Stimulated activated CD8-positive, alpha-beta memory T cell treated with anti-CD3 and anti-CD28 coated beads, Interleukin-4, amount 100 ng/mL, for 4 hours (primary cell): Measurements from ENCODE around the gene FBXW10.
"Not testable (repeated sequence)": the region's sequence is repeated elsewhere in the genome, so short reads cannot be mapped to it uniquely, and the experiment has no call there.

Experiments
- DNase-seq, 2 donors: peaks; one replicate each; pipeline ENCODE4 v3.0.0-alpha.2; 2020; ENCODE audit warnings: low read depth in 2 of 2, low spot score in 1 of 2

Gene FBXW10

GRCh38 chr17:18753829-18754409 lies 10.1 kb downstream of the FBXW10 start:
- not testable (repeated sequence) for DNase-seq

- DNase-seq, result not testable (repeated sequence)
Measured at GRCh38 chr17:18755969-18756368, 12.1 kb downstream of the FBXW10 start.

DNA sequence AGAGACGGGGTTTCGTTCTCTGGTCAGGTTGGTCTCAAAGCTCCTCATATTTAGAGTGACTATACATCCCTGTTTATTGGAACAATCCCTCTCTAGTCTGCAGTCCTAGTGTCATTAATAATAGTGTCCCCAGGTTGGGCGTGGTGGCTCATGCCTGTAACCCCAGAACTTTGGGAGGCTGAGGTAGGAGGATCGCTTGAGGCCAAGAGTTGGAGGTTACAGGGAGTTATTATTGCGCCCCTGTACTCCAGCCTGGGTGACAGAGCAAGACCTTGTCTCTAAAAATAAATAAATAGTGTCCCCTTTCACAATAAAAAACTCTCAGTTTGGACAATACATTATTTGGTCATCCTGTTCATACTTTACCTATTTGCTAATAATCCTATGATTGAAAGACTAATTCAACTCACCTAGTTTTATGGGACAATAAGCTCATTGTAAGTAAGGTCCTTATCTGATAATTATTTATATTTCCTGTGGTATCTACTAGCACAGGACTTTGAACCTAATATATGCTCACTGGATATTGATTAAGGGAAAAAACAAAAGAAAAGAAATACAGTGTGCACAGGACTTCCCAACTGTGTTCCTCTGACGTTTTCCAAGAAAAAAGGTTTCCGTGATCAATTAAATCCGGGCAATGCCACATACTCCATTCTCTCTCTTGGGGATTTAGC lies 13.7 kb downstream of the FBXW10 start:
- not testable (repeated sequence) for DNase-seq

- DNase-seq, result not testable (repeated sequence)
Measured at GRCh38 chr17:18758344-18758743, 14.5 kb downstream of the FBXW10 start.

- DNase-seq, result not testable (repeated sequence)
Measured at GRCh38 chr17:18760221-18760620, 16.4 kb downstream of the FBXW10 start.

- DNase-seq, result not testable (repeated sequence)
Measured at GRCh38 chr17:18770572-18770971, 26.7 kb downstream of the FBXW10 start.

GRCh38 chr17:18771066-18771465 lies 27.2 kb downstream of the FBXW10 start:
- not testable (repeated sequence) for DNase-seq

DNA sequence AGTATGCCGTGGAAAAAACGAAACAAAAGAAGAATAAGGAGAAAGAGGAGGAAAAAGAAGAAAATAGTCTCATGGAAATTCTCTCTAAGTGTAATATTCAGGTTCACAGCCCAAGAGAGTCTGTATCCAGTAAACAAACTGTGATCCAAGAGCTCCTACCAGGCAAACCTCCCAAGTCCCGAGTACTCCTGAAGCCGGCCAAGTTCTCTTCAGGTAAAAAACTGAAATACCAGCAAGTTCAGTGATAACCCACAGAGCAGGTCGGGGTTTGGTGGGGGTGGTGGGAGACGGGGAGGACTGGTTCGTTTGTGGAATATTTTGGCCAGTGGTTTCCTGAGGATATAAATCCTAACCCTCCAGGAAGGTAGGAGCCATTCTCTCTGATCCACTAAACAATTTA lies 28.6 kb downstream of the FBXW10 start:
- no peak for DNase-seq

DNA sequence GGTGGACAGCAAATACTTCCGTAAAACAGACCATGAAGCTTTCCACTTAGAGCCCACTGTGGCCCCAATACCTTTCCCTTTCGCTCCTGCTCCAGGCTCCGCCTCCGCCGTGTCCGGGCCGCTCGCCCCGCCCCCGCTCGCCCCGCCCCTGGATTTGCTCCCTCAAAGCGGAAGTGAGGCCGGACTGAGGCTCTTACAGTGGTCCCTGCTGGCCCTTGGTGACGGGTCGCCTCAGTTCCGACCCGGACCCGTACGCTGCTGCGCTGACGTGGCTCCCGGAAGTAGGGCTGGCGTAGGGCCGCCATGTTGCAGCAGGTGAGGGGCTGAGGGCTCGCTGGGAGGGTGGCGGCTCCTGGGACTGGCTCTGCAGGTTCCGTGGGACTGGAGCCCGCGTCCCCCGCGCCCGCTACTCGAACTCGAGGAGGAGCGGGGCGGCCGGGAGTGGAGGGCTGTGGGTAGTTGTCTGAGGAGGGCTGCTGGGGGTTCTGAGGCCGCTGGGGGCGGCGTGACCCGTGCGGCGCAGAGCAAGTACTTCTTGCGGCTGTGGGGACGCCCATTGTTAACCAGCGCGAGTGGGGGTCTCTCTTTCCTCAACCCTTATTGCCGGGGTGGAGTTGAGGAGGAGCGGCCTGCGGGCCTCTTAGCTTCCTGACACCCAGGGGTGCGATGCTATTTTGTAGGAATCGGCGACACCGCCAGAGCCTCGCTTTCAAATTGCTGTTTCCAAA lies 37.3 kb downstream of the FBXW10 start, which contains the start of gene TVP23B:
TSS of gene TVP23B (plus strand) at position 193 of the 728 bp plus-strand sequence. CDS start at position 304, 111 bp downstream.
- peak; percentile 92 to 95 for DNase-seq

DNA sequence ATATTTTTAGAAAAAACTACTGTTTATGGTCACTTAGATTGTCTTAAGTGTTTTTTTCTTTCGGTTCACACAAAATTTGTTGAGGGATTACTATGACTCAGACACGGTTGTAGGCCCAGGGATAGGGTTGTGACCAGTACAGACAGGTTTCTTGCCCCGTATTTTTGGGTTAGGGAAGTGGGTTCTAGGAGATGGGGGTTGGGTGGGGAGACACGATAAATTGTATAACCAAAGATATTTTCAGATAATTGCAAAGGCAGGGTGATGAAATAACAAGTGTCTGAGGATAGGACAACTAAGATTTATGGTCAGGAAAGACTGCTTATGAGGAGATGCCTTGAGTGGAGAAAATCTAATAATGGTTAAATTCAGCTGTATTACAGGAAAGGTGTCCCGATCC lies 38.0 kb downstream of the FBXW10 start:
- not testable (repeated sequence) for DNase-seq

DNA sequence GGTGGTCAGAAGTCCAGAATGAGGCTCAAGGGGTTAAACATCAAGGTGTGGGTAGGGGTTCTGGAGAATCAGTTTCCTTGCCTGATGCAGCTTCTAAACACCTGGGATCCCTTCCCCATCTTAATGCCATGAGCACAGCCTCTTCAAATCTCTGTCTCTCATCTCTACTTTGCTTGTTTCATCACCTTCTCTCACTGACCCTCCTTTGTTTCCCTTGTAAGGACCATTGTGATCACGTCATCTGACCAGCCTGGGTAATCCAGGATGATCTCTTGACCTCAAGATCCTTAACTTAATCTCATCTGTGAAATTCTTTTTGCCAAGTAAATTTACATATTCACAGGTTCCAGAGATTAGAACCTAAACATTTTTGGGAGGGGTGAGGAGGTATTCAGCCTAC lies 42.1 kb downstream of the FBXW10 start:
- DNase-seq, result not testable (repeated sequence)

GRCh38 chr17:18786890-18787289 lies 43.0 kb downstream of the FBXW10 start:
- DNase-seq, result not testable (repeated sequence)

DNA sequence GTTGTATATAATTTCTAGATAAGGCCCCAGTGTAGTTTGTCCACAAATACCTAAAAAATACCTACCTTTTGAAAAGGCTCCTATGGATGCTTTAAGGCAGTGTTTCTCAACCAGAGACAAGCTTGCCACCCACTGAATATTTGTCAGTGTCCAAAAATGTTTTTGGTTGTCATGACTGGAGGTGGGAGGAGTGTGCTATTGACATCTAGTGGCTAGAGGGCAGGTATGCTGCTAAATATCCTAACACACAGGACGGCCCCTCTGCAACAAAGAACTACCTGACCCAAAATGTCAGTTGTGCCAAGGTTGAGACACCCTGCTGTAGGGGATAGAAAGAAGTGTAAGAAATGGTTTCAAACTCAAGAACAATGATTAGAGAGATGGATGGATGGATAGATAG lies 47.5 kb downstream of the FBXW10 start:
- not testable (repeated sequence) for DNase-seq

GRCh38 chr17:18794841-18795240 lies 51.0 kb downstream of the FBXW10 start:
- not testable (repeated sequence) for DNase-seq

- DNase-seq, result not testable (repeated sequence)
Measured at GRCh38 chr17:18796887-18797286, 53.0 kb downstream of the FBXW10 start.

GRCh38 chr17:18803458-18804245 lies 59.8 kb downstream of the FBXW10 start:
- not testable (repeated sequence) for DNase-seq

DNA sequence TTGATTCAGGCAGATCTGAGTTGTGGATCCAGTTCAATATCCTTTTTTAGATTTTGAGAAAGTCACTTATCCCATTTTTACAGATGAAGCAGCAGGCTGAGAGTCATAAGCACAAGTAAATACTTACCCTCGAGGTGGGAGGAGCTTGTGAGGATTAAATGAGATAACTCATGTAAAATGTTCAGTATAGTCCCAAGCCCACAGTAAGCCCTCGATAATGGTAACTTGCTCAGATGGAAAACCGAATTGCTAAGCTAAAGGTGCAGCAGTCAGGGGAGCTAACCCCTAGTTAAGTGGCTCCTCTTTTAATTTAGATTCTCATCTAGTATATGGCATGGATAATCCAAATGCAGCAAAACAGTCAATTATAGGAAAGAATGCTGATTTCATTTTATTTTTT lies 72.1 kb downstream of the FBXW10 start:
- DNase-seq, result not testable (repeated sequence)

DNA sequence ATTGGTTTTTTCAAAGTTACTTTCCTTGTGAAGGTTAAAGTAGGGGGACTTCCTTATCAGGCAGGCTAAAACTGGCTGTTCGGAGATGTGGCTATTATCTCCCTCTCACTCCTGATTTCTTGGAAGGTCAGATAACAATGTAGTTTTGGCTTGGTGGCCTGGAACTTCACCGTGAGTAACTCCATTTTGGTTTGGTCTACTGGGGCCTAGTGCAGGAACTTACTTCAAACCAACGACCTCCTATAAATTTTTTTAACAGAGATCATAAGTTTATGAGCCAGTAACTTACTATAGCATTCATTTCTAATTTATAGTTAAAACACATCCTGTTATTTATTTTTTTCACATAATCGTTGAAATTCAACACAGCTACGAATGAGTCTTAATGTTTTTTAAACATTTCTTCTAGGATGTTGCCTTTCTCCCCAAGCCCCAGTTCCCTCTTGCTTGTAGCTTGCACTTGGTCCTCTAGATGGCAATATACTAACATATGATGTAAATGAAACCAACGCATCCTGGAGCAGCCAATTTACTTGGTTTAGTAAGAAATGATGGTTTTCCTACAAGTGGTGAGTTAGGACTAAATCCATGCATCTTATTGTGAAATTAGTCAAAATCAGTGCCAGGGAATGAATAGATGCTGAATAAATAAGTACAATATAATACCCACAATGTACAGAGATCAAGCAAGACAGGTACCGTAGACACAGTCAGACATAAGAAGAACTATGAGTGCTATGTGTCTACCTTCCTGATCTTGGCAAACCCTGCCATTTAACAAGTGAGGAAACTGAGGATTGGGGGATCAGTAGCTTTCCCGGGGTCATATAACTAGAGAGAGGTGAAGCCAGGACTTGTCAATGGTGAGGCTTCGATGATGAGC lies 72.9 kb downstream of the FBXW10 start:
- DNase-seq, result not testable (repeated sequence)

DNA sequence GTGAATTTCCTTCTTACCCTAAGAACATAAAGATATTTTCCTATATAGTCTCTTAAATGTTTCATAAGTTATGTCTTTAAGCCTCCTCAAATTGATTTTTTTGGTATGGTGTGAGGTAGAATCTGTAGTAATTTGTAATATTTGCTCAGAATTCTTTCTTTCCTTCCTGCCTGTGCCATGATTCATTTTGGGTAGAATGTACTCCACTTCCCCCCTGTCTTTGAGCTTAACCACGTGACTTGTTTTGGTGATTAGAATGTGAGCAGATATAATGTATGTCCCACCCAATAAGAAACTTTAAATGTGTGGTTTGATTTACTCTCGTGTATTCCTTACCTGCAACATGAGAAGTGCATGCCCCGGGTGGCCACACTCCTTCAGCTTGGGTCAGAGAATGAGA lies 77.6 kb downstream of the FBXW10 start:
- DNase-seq, result not testable (repeated sequence)

GRCh38 chr17:18827613-18828012 lies 83.8 kb downstream of the FBXW10 start:
- DNase-seq, result not testable (repeated sequence)
